ENCODE measurements around the gene NEGR1. TPM values are rescaled to one million over a fixed set of nuclear protein-coding genes. Genes with fewer than 3 reads are reported as not detected.

NEGR1 gene
- total RNA-seq, 1 experiment from 2014 or later, result 2.9 TPM

DNA sequence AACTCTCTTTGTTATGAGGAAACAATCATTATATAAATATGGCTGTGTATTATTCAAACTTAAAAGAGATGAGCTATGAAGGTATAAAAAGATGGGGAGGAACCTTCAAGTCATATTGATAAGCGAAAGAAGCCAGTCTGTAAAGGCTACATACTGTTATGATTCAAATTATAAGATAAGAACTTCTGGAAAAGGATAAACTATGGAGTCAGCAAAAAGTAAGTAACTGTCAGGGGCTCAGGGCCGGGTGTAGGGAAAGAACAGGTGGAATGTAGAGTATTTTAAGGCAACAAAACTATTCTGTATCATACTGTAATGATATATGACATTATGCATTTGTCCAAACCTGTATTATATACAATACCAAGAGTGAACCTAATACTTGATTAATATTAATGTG, 628.4 kb downstream of the NEGR1 start (continued):
- TF ChIP-seq RORB (CRISPR knock-in tag; IDR thresholded peaks at IDR 0.05) (no peak), NFATC4 (CRISPR knock-in tag; IDR thresholded peaks at IDR 0.05) (no peak), OVOL2 (CRISPR knock-in tag; IDR thresholded peaks at IDR 0.05; ENCODE audit: borderline replicate concordance) (no peak), ETV6 (CRISPR knock-in tag; IDR thresholded peaks at IDR 0.05) (no peak)

DNA sequence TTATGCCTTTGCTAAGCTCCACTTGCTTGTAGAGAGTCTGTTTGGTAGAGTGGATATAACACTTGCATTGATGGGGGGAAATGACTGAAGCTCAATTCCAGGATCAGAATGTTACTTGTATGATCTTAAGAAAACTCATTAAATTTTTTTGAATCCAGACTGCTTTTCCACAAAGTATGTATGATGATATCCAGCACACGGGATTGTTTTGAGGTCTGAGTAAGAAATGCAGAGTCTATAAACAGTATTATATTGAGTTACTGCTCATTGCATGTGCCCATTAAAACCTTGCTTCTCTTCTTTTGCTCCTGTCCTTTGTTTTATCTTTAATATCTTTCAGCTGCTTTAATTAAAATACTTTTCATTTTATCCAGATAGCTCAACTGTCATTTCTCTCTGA, 631.1 kb downstream of the NEGR1 start:
- H3K9me3 Mint-ChIP-seq, result no peaks in the 10 kb centered on the region
- DNase-seq (ENCODE audit: low spot score) (no peak), ATAC-seq (no peak)
- POLR2A ChIA-PET, result no interaction called here
- CTCF ChIA-PET, result no interaction called here
- no peaks in the 10 kb centered on the region for H3K4me1 Mint-ChIP-seq
- H3K36me3 Mint-ChIP-seq, result no peaks in the 10 kb centered on the region
- TF ChIP-seq, protein P1, sequence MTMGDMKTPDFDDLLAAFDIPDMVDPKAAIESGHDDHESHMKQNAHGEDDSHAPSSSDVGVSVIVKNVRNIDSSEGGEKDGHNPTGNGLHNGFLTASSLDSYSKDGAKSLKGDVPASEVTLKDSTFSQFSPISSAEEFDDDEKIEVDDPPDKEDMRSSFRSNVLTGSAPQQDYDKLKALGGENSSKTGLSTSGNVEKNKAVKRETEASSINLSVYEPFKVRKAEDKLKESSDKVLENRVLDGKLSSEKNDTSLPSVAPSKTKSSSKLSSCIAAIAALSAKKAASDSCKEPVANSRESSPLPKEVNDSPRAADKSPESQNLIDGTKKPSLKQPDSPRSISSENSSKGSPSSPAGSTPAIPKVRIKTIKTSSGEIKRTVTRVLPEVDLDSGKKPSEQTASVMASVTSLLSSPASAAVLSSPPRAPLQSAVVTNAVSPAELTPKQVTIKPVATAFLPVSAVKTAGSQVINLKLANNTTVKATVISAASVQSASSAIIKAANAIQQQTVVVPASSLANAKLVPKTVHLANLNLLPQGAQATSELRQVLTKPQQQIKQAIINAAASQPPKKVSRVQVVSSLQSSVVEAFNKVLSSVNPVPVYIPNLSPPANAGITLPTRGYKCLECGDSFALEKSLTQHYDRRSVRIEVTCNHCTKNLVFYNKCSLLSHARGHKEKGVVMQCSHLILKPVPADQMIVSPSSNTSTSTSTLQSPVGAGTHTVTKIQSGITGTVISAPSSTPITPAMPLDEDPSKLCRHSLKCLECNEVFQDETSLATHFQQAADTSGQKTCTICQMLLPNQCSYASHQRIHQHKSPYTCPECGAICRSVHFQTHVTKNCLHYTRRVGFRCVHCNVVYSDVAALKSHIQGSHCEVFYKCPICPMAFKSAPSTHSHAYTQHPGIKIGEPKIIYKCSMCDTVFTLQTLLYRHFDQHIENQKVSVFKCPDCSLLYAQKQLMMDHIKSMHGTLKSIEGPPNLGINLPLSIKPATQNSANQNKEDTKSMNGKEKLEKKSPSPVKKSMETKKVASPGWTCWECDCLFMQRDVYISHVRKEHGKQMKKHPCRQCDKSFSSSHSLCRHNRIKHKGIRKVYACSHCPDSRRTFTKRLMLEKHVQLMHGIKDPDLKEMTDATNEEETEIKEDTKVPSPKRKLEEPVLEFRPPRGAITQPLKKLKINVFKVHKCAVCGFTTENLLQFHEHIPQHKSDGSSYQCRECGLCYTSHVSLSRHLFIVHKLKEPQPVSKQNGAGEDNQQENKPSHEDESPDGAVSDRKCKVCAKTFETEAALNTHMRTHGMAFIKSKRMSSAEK (CRISPR knock-in tag; IDR thresholded peaks at IDR 0.05; ENCODE audit: borderline replicate concordance), result no peak
- TF ChIP-seq, protein P2, sequence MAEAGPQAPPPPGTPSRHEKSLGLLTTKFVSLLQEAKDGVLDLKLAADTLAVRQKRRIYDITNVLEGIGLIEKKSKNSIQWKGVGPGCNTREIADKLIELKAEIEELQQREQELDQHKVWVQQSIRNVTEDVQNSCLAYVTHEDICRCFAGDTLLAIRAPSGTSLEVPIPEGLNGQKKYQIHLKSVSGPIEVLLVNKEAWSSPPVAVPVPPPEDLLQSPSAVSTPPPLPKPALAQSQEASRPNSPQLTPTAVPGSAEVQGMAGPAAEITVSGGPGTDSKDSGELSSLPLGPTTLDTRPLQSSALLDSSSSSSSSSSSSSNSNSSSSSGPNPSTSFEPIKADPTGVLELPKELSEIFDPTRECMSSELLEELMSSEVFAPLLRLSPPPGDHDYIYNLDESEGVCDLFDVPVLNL (CRISPR knock-in tag; IDR thresholded peaks at IDR 0.05; ENCODE audit: borderline replicate concordance, low read depth), result no peak
- no peak overlapping the region for H3K4me3 Mint-ChIP-seq
- H3K27ac Mint-ChIP-seq, result no peak overlapping the region
- no peaks in the 10 kb centered on the region for H3K27me3 Mint-ChIP-seq (ENCODE audit: low read depth)

DNA sequence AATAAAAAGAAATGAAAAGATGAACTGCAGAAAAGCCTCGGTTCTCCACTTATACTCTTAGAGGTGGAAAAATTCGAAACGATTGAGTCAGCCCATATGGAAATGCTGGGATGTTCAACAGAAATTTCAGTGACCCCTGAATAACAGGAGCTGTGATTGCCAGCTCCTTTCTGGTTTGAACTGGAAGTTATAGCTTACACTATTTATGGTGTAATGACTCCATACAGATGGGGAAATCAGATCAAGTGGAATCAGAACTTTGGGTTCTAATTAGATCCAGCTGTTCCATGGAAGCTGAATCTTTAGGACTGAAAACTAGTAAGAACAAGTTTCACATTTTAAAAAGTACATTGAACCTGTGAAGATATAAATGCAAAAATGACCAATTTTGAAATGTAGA, 632.2 kb downstream of the NEGR1 start:
- ChIA-PET CTCF (no interaction called here), POLR2A (interaction anchor here (0.6 kb wide), 1 partner anchor 259 kb away, joined by 9 read pairs; no protein-coding TSS in a partner anchor)
- Mint-ChIP-seq H3K36me3 (no peaks in the 10 kb centered on the region), H3K27me3 (ENCODE audit: low read depth) (no peaks in the 10 kb centered on the region), H3K4me1 (no peaks in the 10 kb centered on the region), H3K27ac (no peak overlapping the region), H3K9me3 (no peaks in the 10 kb centered on the region), H3K4me3 (no peak overlapping the region)
- DNase-seq (ENCODE audit: low spot score), result no peak
- no peak for ATAC-seq
- no peak for TF ChIP-seq FOXJ3 (CRISPR knock-in tag; IDR thresholded peaks at IDR 0.05; ENCODE audit: borderline replicate concordance)
- TF ChIP-seq, protein P3, sequence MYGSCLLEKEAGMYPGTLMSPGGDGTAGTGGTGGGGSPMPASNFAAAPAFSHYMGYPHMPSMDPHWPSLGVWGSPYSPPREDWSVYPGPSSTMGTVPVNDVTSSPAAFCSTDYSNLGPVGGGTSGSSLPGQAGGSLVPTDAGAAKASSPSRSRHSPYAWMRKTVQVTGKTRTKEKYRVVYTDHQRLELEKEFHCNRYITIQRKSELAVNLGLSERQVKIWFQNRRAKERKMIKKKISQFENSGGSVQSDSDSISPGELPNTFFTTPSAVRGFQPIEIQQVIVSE (CRISPR knock-in tag; IDR thresholded peaks at IDR 0.05; ENCODE audit: borderline replicate concordance), result no peak
- no peak for TF ChIP-seq KAT7 (CRISPR knock-in tag; IDR thresholded peaks at IDR 0.05; ENCODE audit: borderline replicate concordance)
- TF ChIP-seq GRHL2 (CRISPR knock-in tag; IDR thresholded peaks at IDR 0.05; ENCODE audit: insufficient replicate concordance, severe bottlenecking), result no peak
- TF ChIP-seq ATF1 (CRISPR knock-in tag; IDR thresholded peaks at IDR 0.05), result no peak
- TF ChIP-seq ZNF425 (CRISPR knock-in tag; conservative IDR thresholded peaks at IDR 0.05), result no peak
- no peak for TF ChIP-seq IRF2 (CRISPR knock-in tag; IDR thresholded peaks at IDR 0.05; ENCODE audit: borderline replicate concordance, low read depth)
- TF ChIP-seq ZSCAN18 (CRISPR knock-in tag; IDR thresholded peaks at IDR 0.05), result no peak
- TF ChIP-seq, protein P4, sequence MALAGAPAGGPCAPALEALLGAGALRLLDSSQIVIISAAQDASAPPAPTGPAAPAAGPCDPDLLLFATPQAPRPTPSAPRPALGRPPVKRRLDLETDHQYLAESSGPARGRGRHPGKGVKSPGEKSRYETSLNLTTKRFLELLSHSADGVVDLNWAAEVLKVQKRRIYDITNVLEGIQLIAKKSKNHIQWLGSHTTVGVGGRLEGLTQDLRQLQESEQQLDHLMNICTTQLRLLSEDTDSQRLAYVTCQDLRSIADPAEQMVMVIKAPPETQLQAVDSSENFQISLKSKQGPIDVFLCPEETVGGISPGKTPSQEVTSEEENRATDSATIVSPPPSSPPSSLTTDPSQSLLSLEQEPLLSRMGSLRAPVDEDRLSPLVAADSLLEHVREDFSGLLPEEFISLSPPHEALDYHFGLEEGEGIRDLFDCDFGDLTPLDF (CRISPR knock-in tag; IDR thresholded peaks at IDR 0.05), result no peak
- TF ChIP-seq MYBL2 (CRISPR knock-in tag; IDR thresholded peaks at IDR 0.05), result no peak
